ENCODE measurements around the gene CCDC200.
"Not testable (repeated sequence)": the region's sequence is repeated elsewhere in the genome, so short reads cannot be mapped to it uniquely, and the experiment has no call there.

Gene CCDC200

GRCh38 chr17:43215341-43215740, 13.1 kb downstream of the CCDC200 start:
- DNase-seq, result no peak

GRCh38 chr17:43213545-43213944, 14.9 kb downstream of the CCDC200 start:
- no peak for DNase-seq

DNA sequence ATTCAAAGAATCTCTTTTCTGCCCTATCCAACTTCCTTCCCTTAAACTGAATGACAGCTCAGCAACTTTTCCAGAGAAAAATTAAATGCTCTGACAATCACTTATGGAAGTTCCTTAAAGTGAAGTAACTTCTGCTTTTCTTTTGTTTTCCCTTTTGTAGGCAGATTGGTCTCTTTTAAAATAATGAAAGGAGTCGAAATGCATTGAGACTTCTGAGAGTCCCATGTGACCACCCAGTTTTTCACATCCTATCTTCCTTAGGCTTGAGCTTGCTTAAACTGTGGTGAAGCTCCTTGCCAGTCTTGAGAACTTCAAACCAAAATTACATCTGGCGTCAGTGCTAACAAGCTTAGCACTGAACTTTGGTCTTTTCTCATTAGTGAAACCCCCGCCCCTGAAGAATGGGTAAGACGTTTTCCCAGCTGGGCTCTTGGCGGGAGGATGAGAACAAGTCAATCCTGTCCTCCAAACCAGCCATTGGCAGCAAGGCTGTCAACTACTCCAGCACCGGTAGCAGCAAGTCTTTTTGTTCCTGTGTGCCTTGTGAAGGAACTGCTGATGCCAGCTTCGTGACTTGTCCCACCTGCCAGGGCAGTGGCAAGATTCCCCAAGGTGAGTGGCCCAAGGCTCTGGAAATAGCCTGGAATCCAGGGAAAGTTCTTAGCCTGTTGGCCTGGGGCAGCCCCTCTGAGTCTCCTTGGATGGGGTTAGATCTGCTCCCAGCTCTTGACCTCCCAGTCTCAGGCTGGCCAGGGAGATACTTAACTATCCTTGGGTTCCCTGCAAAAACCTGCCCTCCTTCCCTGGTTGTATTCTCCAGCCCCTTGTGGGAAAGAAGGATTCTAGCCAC, 15.6 kb downstream of the CCDC200 start:
- no peak for DNase-seq

GRCh38 chr17:43211480-43212402, 16.7 kb downstream of the CCDC200 start, which contains the start of gene TMEM106A:
Gene TMEM106A (plus strand): TSS chr17:43211875. CDS start chr17:43213042, 1,167 bp downstream.
- DNase-seq, result peak; percentile 84

GRCh38 chr17:43211123-43211479, 17.3 kb downstream of the CCDC200 start:
- DNase-seq, result no peak

GRCh38 chr17:43210576-43210975, 17.8 kb downstream of the CCDC200 start:
- DNase-seq, result no peak

DNA sequence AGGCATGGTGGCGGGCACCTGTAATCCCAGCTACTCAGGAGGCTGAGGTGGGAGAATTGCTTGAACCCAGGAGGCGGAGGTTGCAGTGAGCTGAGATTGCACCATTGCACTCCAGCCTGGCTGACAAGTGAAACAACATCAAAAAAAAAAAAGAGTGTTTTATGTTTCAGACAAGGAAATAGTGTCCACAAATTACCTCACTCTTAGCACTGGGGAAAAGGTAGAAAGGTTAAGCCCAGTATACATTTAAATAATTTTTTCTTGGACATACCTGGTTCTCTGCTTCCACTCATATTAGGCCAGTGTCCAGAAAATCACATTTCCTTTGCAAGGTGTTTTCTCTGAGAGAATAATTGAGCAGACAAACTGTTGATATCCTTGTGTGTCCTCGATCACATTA, 25.4 kb downstream of the CCDC200 start:
- DNase-seq, result not testable (repeated sequence)

- no peak for DNase-seq
Observed at GRCh38 chr17:43200127-43200526, 28.3 kb downstream of the CCDC200 start.

- no peak for DNase-seq
Observed at GRCh38 chr17:43199633-43200032, 28.8 kb downstream of the CCDC200 start.

DNA sequence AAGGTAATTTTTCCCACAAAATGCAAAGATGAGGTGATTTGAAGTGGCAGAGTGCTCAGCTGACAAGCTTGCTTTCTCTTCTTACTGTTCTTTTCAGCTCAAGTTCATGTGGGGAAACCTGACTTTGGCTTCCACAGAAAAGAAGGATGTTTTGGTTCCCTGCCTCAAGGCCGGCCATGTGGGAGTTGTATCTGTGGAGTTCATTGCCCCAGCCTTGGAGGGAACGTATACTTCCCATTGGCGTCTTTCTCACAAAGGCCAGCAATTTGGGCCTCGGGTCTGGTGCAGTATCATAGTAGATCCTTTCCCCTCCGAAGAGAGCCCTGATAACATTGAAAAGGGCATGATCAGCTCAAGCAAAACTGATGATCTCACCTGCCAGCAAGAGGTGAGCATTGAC, 35.2 kb downstream of the CCDC200 start:
- DNase-seq, result no peak

GRCh38 chr17:43186656-43187055, 41.8 kb downstream of the CCDC200 start:
- not testable (repeated sequence) for DNase-seq

DNA sequence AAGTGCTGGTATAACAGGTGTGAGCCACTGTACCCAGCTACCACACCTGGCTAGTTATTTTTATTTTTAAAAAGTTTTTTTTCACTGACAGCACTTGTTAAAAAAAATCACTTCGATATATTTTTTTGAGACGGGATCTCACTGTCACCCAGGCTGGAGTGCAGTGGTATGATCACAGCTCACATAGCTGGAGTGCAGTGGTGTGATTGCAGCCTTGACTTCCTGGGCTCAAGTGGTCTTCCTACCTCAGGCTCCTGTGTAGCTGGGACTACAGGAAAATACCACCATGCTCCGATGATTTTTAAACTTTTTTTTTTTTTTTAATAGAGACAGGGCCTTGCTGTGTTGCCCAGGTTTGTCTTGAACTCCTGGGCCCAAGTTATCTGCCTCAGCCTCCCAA, 44.5 kb downstream of the CCDC200 start:
- no peak for DNase-seq

- no peak for DNase-seq
Observed at GRCh38 chr17:43176119-43176570, 52.3 kb downstream of the CCDC200 start.

DNA sequence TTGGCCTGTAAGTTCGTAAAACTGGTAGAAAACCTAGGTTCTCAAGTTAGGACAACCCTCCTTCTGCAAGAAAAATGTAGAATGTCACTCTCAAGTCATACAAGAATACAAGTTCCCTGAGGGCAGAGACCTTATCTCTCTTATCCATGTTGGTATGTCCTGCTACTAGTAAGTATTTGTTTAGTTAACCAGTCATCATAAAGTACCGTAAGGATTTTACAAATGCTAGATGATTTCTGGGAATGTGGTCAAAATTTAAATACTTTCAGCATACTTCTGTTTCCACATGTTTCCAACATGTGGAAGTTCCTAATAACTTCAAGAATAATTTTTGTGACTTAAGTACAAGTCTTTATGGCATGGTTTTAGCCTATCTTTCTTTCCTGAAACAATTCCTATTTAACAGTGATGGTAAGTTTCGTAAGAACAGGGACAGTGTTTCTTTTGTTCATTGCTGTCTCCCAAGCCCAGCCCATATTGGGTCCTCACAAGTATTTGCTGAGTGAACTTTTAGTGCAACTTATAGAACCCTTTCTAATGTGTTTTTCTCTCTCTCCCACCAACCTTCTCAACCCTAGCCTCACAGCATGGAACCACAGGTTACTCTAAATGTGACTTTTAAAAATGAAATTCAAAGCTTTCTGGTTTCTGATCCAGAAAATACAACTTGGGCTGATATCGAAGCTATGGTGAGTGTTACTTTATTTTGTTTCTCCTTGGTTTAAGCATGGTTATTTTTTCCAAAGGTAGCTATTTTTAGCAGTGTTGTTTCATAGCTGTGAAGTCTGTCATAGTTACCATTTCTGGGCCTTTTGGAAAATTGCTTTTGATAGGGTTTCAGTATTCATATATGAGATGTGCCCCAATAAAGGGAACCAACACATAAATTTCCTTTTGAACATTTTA, 53.0 kb downstream of the CCDC200 start:
- DNase-seq, result no peak

- DNase-seq, result peak; percentile 57
Observed at GRCh38 chr17:43171586-43172487, 56.6 kb downstream of the CCDC200 start.

Data from activated CD8-positive, alpha-beta memory T cell treated with anti-CD3 and anti-CD28 coated beads, Interleukin-2, amount 50 U/mL, for 48 hours (primary cell).